Liver (tissue), 9 donors: Measurements from ENCODE around the gene ZBTB4. TPM values are rescaled to one million over a fixed set of nuclear protein-coding genes. Genes with fewer than 3 reads are reported as not detected.

ENCODE experiments used
- DNase-seq: peaks from one replicate; pipeline ENCODE4 v3.0.0-alpha.2; 2017; ENCODE audit warnings: low spot score
- H3K27ac ChIP-seq, 2 donors: one replicate each; pipeline ENCODE4 v1.7.0; 2013; ENCODE audit warnings: inconsistent platforms in 2 of 2, low read length in 2 of 2, control low read depth in 1 of 2, low read depth in 1 of 2, mild to moderate bottlenecking in 1 of 2
- H3K27me3 ChIP-seq, 4 donors: one replicate each; pipeline versions ENCODE4 v1.6.1 to v1.7.0; 2013; ENCODE audit warnings: low read length in 3 of 4, inconsistent platforms in 1 of 4, mild to moderate bottlenecking in 1 of 4, moderate library complexity in 1 of 4; ENCODE audit not compliant: control insufficient read depth in 4 of 4, insufficient read depth in 4 of 4
- H3K36me3 ChIP-seq, 4 donors: one replicate each; pipeline versions ENCODE4 v1.6.1 to v1.7.0; 2013; ENCODE audit warnings: low read length in 3 of 4, mild to moderate bottlenecking in 3 of 4, low read depth in 1 of 4, moderate library complexity in 1 of 4; ENCODE audit not compliant: control insufficient read depth in 4 of 4, insufficient read depth in 3 of 4
- H3K4me1 ChIP-seq, 4 donors: one replicate each; pipeline versions ENCODE4 v1.6.1 to v1.7.0; 2013; ENCODE audit warnings: low read length in 3 of 4, mild to moderate bottlenecking in 3 of 4, moderate library complexity in 1 of 4; ENCODE audit not compliant: control insufficient read depth in 4 of 4, insufficient read depth in 4 of 4
- H3K4me3 ChIP-seq, 3 donors: one replicate each; pipeline versions ENCODE4 v1.6.1 to v1.7.0; 2013; ENCODE audit warnings: low read length in 3 of 3, control low read depth in 1 of 3, low read depth in 1 of 3, mild to moderate bottlenecking in 1 of 3
- H3K9ac ChIP-seq, 2 donors: one replicate each; pipeline ENCODE4 v1.7.0; 2013; ENCODE audit warnings: low read length in 2 of 2, mild to moderate bottlenecking in 2 of 2, moderate library complexity in 2 of 2, control low read depth in 1 of 2, low read depth in 1 of 2
- H3K9me3 ChIP-seq, 4 donors: one replicate each; pipeline versions ENCODE4 v1.6.1 to v1.7.0; 2013; ENCODE audit warnings: low read length in 3 of 4; ENCODE audit not compliant: control insufficient read depth in 4 of 4
- EGR1 ChIP-seq, 2 donors: IDR thresholded peaks; 2 replicates each; pipeline ENCODE4 v1.6.1; 2016 to 2018; ENCODE audit warnings: antibody characterized with exemption in 2 of 2, low read depth in 2 of 2
- FOXA1 ChIP-seq: IDR thresholded peaks from 2 replicates; pipeline ENCODE4 v1.6.1; 2016; ENCODE audit warnings: antibody characterized with exemption
- FOXA2 ChIP-seq: IDR thresholded peaks from 2 replicates; pipeline ENCODE4 v1.6.1; 2016; ENCODE audit warnings: antibody characterized with exemption
- GABPA ChIP-seq, 2 donors: IDR thresholded peaks in 1 of 2; conservative IDR thresholded peaks in 1 of 2; 2 replicates each; pipeline ENCODE4 v1.6.1; 2016; ENCODE audit warnings: antibody characterized with exemption in 2 of 2, mild to moderate bottlenecking in 1 of 2, moderate library complexity in 1 of 2
- HNF4A ChIP-seq, 2 donors: conservative IDR thresholded peaks; 2 replicates each; pipeline ENCODE4 v1.6.1; 2016; ENCODE audit warnings: antibody characterized with exemption in 2 of 2, mild to moderate bottlenecking in 2 of 2
- JUND ChIP-seq, 2 donors: IDR thresholded peaks; 2 replicates each; pipeline ENCODE4 v1.6.1; 2016; ENCODE audit warnings: antibody characterized with exemption in 2 of 2
- NR2F2 ChIP-seq: IDR thresholded peaks from 2 replicates; pipeline ENCODE4 v1.6.1; 2016; ENCODE audit warnings: antibody characterized with exemption
- RAD21 ChIP-seq, 2 donors: IDR thresholded peaks; 2 replicates each; pipeline ENCODE4 v1.6.1; 2016; ENCODE audit warnings: antibody characterized with exemption in 2 of 2, mild to moderate bottlenecking in 2 of 2
- RXRA ChIP-seq, 2 donors: IDR thresholded peaks; 2 replicates each; pipeline ENCODE4 v1.6.1; 2017 to 2018; ENCODE audit warnings: antibody characterized with exemption in 2 of 2, mild to moderate bottlenecking in 1 of 2
- TAF1 ChIP-seq: conservative IDR thresholded peaks from 2 replicates; pipeline ENCODE4 v1.6.1; 2016; ENCODE audit warnings: antibody characterized with exemption, mild to moderate bottlenecking
- YY1 ChIP-seq: IDR thresholded peaks from 2 replicates; pipeline ENCODE4 v1.6.1; 2016; ENCODE audit warnings: antibody characterized with exemption, mild to moderate bottlenecking
- WGBS: extraction: QIAGEN DNeasy Blood & Tissue Kit; methylation state at CpG from one replicate; pipeline ENCODE4 v1.1.7; 2013; 5-methylcytosine and 5-hydroxymethylcytosine counted together
- polyA plus RNA-seq, 2 donors: library from polyadenylated mRNA; stranded (reverse) in 1 of 2; unstranded in 1 of 2; fragments of 200-250 nt in 1 of 2; fragments of >200 nt in 1 of 2; fragmentation: Nextera tagmentation in 1 of 2; extraction: Ambion mirVana in 1 of 2; gene quantifications; one replicate each; pipeline versions ENCODE4 v1.2.1 to v1.2.3, GENCODE V29; 2013 to 2015
- total RNA-seq, 2 donors: library from RNA; depleted of rRNA; stranded (reverse); fragments of >200 nt; gene quantifications; one replicate each; pipeline ENCODE4 v1.2.3, GENCODE V29; 2014
- TF ChIP-seq, protein P1 (sequence below): IDR thresholded peaks from 2 replicates; pipeline ENCODE4 v1.6.1; 2016; ENCODE audit warnings: antibody characterized with exemption
- TF ChIP-seq, protein P2 (sequence below): IDR thresholded peaks from 2 replicates; pipeline ENCODE4 v1.6.1; 2016; ENCODE audit warnings: antibody characterized with exemption
- TF ChIP-seq, protein P3 (sequence below): fragments of 150-350 bp; IDR thresholded peaks from 2 replicates; pipeline ENCODE4 v1.5.1; 2017; ENCODE audit warnings: improper control_type of control experiment, low read depth, low read length; ENCODE audit not compliant: missing input control
- TF ChIP-seq, protein P4 (sequence below): IDR thresholded peaks from 2 replicates; pipeline ENCODE4 v1.6.1; 2016; ENCODE audit warnings: antibody characterized with exemption, mild to moderate bottlenecking
- donor health status: healthy.
- donor health status: healthy.
- donor health status: healthy.
- donor health status: healthy.
- donor health status: healthy.

The ZBTB4 gene
- total and polyA plus RNA-seq, 4 donors = 1.5 to 6.0 (median 5.1) TPM

DNA sequence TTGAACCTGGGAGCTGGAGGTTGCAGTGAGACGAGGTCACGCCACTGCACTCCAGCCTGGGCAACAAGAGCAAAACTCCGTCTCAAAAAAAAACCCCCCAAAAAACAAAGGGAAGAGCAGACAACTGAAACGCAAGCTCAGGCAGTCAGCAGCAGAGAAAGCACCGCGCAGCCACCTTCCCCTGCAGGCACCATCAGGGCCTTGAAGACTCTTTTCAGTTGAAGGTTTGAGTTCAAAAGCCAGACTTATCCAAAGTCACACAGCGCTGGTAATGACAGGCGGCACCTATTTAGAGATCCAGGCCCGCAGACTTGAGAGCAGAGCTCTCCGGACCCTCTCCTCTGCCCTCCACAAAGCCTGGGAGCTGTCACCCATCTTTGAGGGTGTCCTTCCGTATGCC is 11.1 kb downstream of the ZBTB4 start (continued):
- TF ChIP-seq, protein P1, sequence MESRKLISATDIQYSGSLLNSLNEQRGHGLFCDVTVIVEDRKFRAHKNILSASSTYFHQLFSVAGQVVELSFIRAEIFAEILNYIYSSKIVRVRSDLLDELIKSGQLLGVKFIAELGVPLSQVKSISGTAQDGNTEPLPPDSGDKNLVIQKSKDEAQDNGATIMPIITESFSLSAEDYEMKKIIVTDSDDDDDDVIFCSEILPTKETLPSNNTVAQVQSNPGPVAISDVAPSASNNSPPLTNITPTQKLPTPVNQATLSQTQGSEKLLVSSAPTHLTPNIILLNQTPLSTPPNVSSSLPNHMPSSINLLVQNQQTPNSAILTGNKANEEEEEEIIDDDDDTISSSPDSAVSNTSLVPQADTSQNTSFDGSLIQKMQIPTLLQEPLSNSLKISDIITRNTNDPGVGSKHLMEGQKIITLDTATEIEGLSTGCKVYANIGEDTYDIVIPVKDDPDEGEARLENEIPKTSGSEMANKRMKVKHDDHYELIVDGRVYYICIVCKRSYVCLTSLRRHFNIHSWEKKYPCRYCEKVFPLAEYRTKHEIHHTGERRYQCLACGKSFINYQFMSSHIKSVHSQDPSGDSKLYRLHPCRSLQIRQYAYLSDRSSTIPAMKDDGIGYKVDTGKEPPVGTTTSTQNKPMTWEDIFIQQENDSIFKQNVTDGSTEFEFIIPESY = no peak
- TF ChIP-seq HNF4A (conservative IDR thresholded peaks at IDR 0.05) (no peak), RXRA (IDR thresholded peaks at IDR 0.05) (no peak), EGR1 (IDR thresholded peaks at IDR 0.05; ENCODE audit: low read depth in 2 of 2) (no peak), YY1 (no peak)
- TF ChIP-seq, protein P2, sequence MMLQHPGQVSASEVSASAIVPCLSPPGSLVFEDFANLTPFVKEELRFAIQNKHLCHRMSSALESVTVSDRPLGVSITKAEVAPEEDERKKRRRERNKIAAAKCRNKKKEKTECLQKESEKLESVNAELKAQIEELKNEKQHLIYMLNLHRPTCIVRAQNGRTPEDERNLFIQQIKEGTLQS = no peak

DNA sequence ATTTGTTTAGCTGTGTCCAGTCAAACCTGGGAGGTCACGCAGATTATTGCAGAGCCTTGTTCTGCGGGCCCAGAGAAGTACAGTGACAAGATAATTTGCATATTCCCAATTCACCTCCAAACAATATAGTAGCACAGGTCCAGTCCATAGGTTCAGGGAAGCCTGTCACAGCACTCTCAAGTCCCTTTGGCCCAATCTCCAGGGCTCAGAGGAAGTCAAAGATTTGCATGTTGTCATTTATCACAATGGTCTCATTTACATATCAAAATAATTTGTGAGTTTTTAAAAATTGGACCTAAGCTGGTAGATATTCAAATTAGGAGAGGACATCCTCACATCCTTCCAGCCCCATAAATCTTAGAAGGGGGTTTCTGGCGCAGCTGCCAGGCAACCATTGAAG is 11.9 kb downstream of the ZBTB4 start:
- Histone ChIP-seq H3K36me3 (peaks cover 0 to 8% (median 3%) of the 10 kb centered on the region in 4 donors), H3K27me3 (no peaks in the 10 kb centered on the region), H3K4me1 (peaks cover 0 to 20% (median 12%) of the 10 kb centered on the region in 4 donors), H3K27ac (peak overlapping the region in 1 of 2 donors; percentile 46), H3K9me3 (no peaks in the 10 kb centered on the region), H3K4me3 (no peak overlapping the region), H3K9ac (no peak overlapping the region)
- TF ChIP-seq FOXA2 = no peak
- TF ChIP-seq, protein P3, sequence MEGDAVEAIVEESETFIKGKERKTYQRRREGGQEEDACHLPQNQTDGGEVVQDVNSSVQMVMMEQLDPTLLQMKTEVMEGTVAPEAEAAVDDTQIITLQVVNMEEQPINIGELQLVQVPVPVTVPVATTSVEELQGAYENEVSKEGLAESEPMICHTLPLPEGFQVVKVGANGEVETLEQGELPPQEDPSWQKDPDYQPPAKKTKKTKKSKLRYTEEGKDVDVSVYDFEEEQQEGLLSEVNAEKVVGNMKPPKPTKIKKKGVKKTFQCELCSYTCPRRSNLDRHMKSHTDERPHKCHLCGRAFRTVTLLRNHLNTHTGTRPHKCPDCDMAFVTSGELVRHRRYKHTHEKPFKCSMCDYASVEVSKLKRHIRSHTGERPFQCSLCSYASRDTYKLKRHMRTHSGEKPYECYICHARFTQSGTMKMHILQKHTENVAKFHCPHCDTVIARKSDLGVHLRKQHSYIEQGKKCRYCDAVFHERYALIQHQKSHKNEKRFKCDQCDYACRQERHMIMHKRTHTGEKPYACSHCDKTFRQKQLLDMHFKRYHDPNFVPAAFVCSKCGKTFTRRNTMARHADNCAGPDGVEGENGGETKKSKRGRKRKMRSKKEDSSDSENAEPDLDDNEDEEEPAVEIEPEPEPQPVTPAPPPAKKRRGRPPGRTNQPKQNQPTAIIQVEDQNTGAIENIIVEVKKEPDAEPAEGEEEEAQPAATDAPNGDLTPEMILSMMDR = no peak
- TF ChIP-seq, protein P1 = no peak
- no peak for TF ChIP-seq TAF1
- no peak for TF ChIP-seq GABPA (IDR thresholded peaks at IDR 0.05 in 1 of 2, conservative IDR thresholded peaks at IDR 0.05 in 1 of 2)
- no peak for TF ChIP-seq HNF4A (conservative IDR thresholded peaks at IDR 0.05)
- TF ChIP-seq EGR1 (IDR thresholded peaks at IDR 0.05; ENCODE audit: low read depth in 2 of 2) = no peak
- 85% methylated on average over 3 of the region's 3 CpGs for whole genome bisulfite sequencing
- no peak for DNase-seq

DNA sequence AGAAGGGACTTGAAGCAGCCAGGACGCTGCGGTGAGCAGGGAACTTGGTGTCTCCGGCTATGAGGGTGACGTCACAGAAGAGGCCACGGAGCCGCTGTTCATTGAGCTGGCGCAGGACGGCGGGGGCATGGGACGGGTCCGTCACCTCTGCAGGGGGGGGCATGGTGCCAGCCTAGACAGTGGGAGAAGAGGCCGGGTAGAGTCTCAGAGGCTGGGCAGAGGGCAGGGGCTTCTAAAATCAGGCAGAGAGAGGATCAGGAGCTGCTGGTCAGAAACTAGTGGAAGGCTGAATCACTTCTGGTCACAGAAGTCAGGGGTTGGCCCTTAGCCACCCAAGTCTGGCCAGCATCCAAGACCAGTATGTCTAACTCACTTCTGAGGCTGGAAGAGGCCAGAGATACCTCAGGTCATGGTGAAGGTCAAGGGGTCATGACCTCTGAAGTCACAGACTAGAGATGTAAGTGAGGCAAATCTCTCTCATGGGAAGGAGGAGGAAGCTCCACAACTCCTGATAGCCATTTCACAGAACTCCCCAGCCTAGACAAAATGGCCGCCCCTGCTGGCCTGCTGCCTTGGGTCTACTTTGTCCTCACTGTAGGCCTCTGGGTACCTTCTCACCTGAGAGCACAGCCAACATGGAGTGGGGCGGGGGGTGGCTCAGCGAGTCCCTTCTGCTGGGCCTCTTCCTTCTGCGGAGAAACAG is 12.6 kb downstream of the ZBTB4 start:
- Histone ChIP-seq H3K4me1 (peaks cover 0 to 20% (median 12%) of the 10 kb centered on the region in 4 donors), H3K27me3 (no peaks in the 10 kb centered on the region), H3K9me3 (no peaks in the 10 kb centered on the region), H3K27ac (peak overlapping the region; percentile 55 to 70), H3K36me3 (peaks cover 0 to 12% (median 3%) of the 10 kb centered on the region in 4 donors), H3K9ac (no peak overlapping the region), H3K4me3 (no peak overlapping the region)
- DNase-seq = peak; percentile 55
- WGBS = 87% methylated on average over 16 of the region's 16 CpGs
- TF ChIP-seq, protein P1 = no peak
- TF ChIP-seq JUND (IDR thresholded peaks at IDR 0.05) (no peak), HNF4A (conservative IDR thresholded peaks at IDR 0.05) (peak in 1 of 2 donors; percentile 29), RXRA (IDR thresholded peaks at IDR 0.05) (peak; percentile 23 to 74), RAD21 (IDR thresholded peaks at IDR 0.05) (no peak), NR2F2 (peak; percentile 100), FOXA1 (no peak)
- TF ChIP-seq, protein P4, sequence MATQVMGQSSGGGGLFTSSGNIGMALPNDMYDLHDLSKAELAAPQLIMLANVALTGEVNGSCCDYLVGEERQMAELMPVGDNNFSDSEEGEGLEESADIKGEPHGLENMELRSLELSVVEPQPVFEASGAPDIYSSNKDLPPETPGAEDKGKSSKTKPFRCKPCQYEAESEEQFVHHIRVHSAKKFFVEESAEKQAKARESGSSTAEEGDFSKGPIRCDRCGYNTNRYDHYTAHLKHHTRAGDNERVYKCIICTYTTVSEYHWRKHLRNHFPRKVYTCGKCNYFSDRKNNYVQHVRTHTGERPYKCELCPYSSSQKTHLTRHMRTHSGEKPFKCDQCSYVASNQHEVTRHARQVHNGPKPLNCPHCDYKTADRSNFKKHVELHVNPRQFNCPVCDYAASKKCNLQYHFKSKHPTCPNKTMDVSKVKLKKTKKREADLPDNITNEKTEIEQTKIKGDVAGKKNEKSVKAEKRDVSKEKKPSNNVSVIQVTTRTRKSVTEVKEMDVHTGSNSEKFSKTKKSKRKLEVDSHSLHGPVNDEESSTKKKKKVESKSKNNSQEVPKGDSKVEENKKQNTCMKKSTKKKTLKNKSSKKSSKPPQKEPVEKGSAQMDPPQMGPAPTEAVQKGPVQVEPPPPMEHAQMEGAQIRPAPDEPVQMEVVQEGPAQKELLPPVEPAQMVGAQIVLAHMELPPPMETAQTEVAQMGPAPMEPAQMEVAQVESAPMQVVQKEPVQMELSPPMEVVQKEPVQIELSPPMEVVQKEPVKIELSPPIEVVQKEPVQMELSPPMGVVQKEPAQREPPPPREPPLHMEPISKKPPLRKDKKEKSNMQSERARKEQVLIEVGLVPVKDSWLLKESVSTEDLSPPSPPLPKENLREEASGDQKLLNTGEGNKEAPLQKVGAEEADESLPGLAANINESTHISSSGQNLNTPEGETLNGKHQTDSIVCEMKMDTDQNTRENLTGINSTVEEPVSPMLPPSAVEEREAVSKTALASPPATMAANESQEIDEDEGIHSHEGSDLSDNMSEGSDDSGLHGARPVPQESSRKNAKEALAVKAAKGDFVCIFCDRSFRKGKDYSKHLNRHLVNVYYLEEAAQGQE = no peak
